Transverse colon (tissue), 4 donors: ENCODE results near the gene PXDC1.

Source experiments
- CTCF ChIP-seq, 5 experiments: fragments of 200-600 bp in 3 of 5; fragments of 450-650 bp in 2 of 5; sonication (generic) in 3 of 5; IDR thresholded peaks; 1 replicate in 2 of 5; 2 replicates in 3 of 5; pipeline ENCODE4 v1.5.1; 2016 to 2017; ENCODE audit warnings: antibody characterized with exemption in 5 of 5, inconsistent platforms in 3 of 5, mild to moderate bottlenecking in 2 of 5, moderate library complexity in 1 of 5
- EP300 ChIP-seq: sonication (generic); formaldehyde crosslinking; IDR thresholded peaks from one replicate; pipeline ENCODE4 v1.6.1; 2017; ENCODE audit warnings: antibody characterized with exemption, low read depth
- POLR2A ChIP-seq: fragments of 450-650 bp; IDR thresholded peaks from one replicate; pipeline ENCODE4 v1.6.1; 2016; ENCODE audit warnings: antibody characterized with exemption, mild to moderate bottlenecking, moderate library complexity
- POLR2AphosphoS5 ChIP-seq, 3 donors: sonication (generic); formaldehyde crosslinking; IDR thresholded peaks; one replicate each; pipeline ENCODE4 v1.6.1; 2016; ENCODE audit warnings: antibody characterized with exemption in 3 of 3

- no peak for TF ChIP-seq CTCF (IDR thresholded peaks at IDR 0.05)
- TF ChIP-seq POLR2A, result no peak
- TF ChIP-seq POLR2AphosphoS5 (IDR thresholded peaks at IDR 0.05), result no peak
- no peak for TF ChIP-seq EP300
Measured at GRCh38 chr6:3766214-3766613, 14.7 kb upstream of the PXDC1 start.
